K562 (cell line): Measurements from ENCODE around the gene SV2C. TPM values are rescaled to one million over a fixed set of nuclear protein-coding genes. Genes with fewer than 3 reads are reported as not detected.

ENCODE experiments used
- ATAC-seq: fragments of 200-7000 bp; cut with Tn5 transposase; 3 replicates; pipeline ENCODE4 v1.9.1; 2020; ENCODE audit warnings: moderate library complexity
- BruUV-seq: library from RNA; stranded (reverse); fragments of 400-500 nt; replicated peaks from 2 replicates; lab custom pipeline; 2021; lab: Mats Ljungman, UMichigan
- CTCF ChIA-PET: fragments of 300-600 bp; formaldehyde crosslinking; extraction: SDS; loops from one replicate; lab custom pipeline; 2021; ENCODE audit warnings: low intra/inter-chr PET ratio; lab: Yijun Ruan, JAX
- POLR2A ChIA-PET: fragments of 300-600, 350-650 bp; sonication (Branson Sonifier 250); formaldehyde crosslinking; extraction: SDS; loops from one replicate; lab custom pipeline; 2021; ENCODE audit warnings: antibody characterized with exemption, inconsistent platforms; lab: Yijun Ruan, JAX
- DNase-seq, 4 experiments: peaks; one replicate each; pipeline versions ENCODE4 v3.0.0 to v3.0.0-alpha.2; 2011 to 2018; ENCODE audit warnings: low spot score in 3 of 4, mixed read lengths in 3 of 4; ENCODE audit errors: extremely low read depth in 1 of 4
- FAIRE-seq: peaks from 2 replicates; lab custom pipeline; 2011; peaks lifted over from hg19 to GRCh38; lab: Jason Lieb, UNC
- H2AFZ ChIP-seq: 2 replicates; pipeline ENCODE4 v1.6.0; 2011; ENCODE audit warnings: low read depth, low read length, control low read depth, inconsistent platforms
- H3K27ac ChIP-seq: fragments of 200-600 bp; 3 replicates; pipeline ENCODE4 v1.8.0; 2011; ENCODE audit warnings: low read depth, mild to moderate bottlenecking, control low read depth, inconsistent platforms, low read length, moderate library complexity, mixed read lengths; ENCODE audit errors: extremely low read depth
- H3K27me3 ChIP-seq, 2 experiments: fragments of 300-600 bp in 1 of 2; 2 replicates in 1 of 2; 3 replicates in 1 of 2; pipeline versions ENCODE4 v1.6.0 to v1.8.0; 2011; ENCODE audit warnings: inconsistent platforms in 2 of 2, low read length in 2 of 2, mild to moderate bottlenecking in 1 of 2, mixed read lengths in 1 of 2, moderate library complexity in 1 of 2; ENCODE audit not compliant: control insufficient read depth in 2 of 2, insufficient read depth in 2 of 2
- H3K36me3 ChIP-seq: fragments of 300-600 bp; 3 replicates; pipeline ENCODE4 v1.8.0; 2011; ENCODE audit warnings: mild to moderate bottlenecking, low read length, inconsistent platforms; ENCODE audit not compliant: control insufficient read depth, insufficient read depth
- H3K4me1 ChIP-seq, 2 experiments: fragments of 200-600 bp in 1 of 2; replicated peaks in 1 of 2; 2 replicates in 1 of 2; 3 replicates in 1 of 2; pipeline versions ENCODE4 v1.5.1 to v1.8.0; 2011; ENCODE audit warnings: inconsistent platforms in 2 of 2, low read length in 2 of 2, mild to moderate bottlenecking in 1 of 2, mixed read lengths in 1 of 2, moderate library complexity in 1 of 2; ENCODE audit not compliant: control insufficient read depth in 2 of 2, insufficient read depth in 2 of 2
- H3K4me2 ChIP-seq: 2 replicates; pipeline ENCODE4 v1.6.1; 2011; ENCODE audit warnings: low read length, control low read depth, inconsistent platforms, mixed read lengths; ENCODE audit not compliant: insufficient read depth
- H3K4me3 ChIP-seq: fragments of 200-600 bp; sonication (generic), shearing (Covaris generic); 2 replicates; pipeline ENCODE4 v1.5.1; 2016; ENCODE audit warnings: control low read depth, inconsistent platforms
- H3K79me2 ChIP-seq: fragments of 200-600 bp; 3 replicates; pipeline ENCODE4 v1.8.0; 2011; ENCODE audit warnings: low read length, inconsistent platforms; ENCODE audit not compliant: control insufficient read depth, insufficient read depth
- H3K9ac ChIP-seq, 2 experiments: 2 replicates each; pipeline versions ENCODE4 v1.6.0 to v1.6.1; 2011; ENCODE audit warnings: low read depth in 2 of 2, low read length in 2 of 2, control low read depth in 1 of 2, inconsistent platforms in 1 of 2, mild to moderate bottlenecking in 1 of 2, mixed read lengths in 1 of 2; ENCODE audit not compliant: insufficient read depth in 1 of 2
- H3K9me1 ChIP-seq: one replicate; pipeline ENCODE4 v1.6.0; 2011; ENCODE audit warnings: inconsistent platforms, mild to moderate bottlenecking, low read length, moderate library complexity; ENCODE audit not compliant: control insufficient read depth, insufficient read depth
- H3K9me3 ChIP-seq: replicated peaks from 2 replicates; pipeline ENCODE4 v1.5.1; 2011; ENCODE audit warnings: low read depth, low read length, inconsistent platforms; ENCODE audit not compliant: control insufficient read depth, insufficient read depth
- H4K20me1 ChIP-seq: replicated peaks from 2 replicates; pipeline ENCODE4 v1.6.1; 2011; ENCODE audit warnings: low read length, inconsistent platforms, mixed read lengths; ENCODE audit not compliant: control insufficient read depth, insufficient read depth
- HINFP ChIP-seq: fragments of 450-650 bp; conservative IDR thresholded peaks from 2 replicates; pipeline ENCODE4 v1.6.1; 2016; ENCODE audit warnings: missing genetic modification characterization, low read depth, mild to moderate bottlenecking, control low read depth, missing compliant biosample characterization
- SAP30 ChIP-seq: fragments of 200-600 bp; sonication (generic); IDR thresholded peaks from 2 replicates; pipeline ENCODE4 v1.6.1; 2012; ENCODE audit warnings: borderline replicate concordance, low read depth, mild to moderate bottlenecking, moderate library complexity, low read length, control low read depth, inconsistent platforms; ENCODE audit not compliant: insufficient read depth, poor library complexity, severe bottlenecking
- SFPQ ChIP-seq: fragments of 200-400 bp; formaldehyde crosslinking; IDR thresholded peaks from 2 replicates; pipeline ENCODE4 v1.6.1; 2017; ENCODE audit warnings: mild to moderate bottlenecking, low read depth, low read length, moderate library complexity
- STAT6 ChIP-seq: sonication (generic); formaldehyde crosslinking; IDR thresholded peaks from 2 replicates; pipeline ENCODE4 v1.8.1; 2023; ENCODE audit warnings: mild to moderate bottlenecking, missing genetic modification reagents
- TARDBP ChIP-seq: fragments of 450-650 bp; IDR thresholded peaks from 2 replicates; pipeline ENCODE4 v1.6.1; 2016
- TEAD2 ChIP-seq: fragments of 450-650 bp; IDR thresholded peaks from 2 replicates; pipeline ENCODE4 v1.6.1; 2016; ENCODE audit warnings: missing genetic modification characterization, control low read depth, missing compliant biosample characterization
- ZNF140 ChIP-seq: fragments of 250-450 bp; sonication (Bioruptor Pico); IDR thresholded peaks from 2 replicates; pipeline ENCODE4 v1.8.0; 2021; ENCODE audit warnings: moderate library complexity, mild to moderate bottlenecking, inconsistent platforms
- WGBS: fragments of 100-300 bp; shearing (Covaris generic); methylation state at CpG from one replicate; pipeline ENCODE4 v1.1.6; 2016; ENCODE audit warnings: low coverage, mixed read lengths; ENCODE audit not compliant: insufficient coverage; ENCODE audit errors: missing lambda C conversion rate; 5-methylcytosine and 5-hydroxymethylcytosine counted together
- in situ Hi-C: fragments of 300-500 bp; cut with MboI; formaldehyde crosslinking; loops from 4 replicates; pipeline ENCODE4 v1.15.0; 2018; ENCODE audit warnings: inconsistent platforms, mixed read lengths
- intact Hi-C: fragments of 100-400 bp; cut with micrococcal nuclease; formaldehyde crosslinking; loops from 2 replicates; pipeline ENCODE4 v1.14.2; 2022
- polyA plus RNA-seq, 8 experiments: library from polyadenylated mRNA; depleted of rRNA in 4 of 8; stranded (reverse) in 5 of 8; unstranded in 3 of 8; fragments of >200 nt; fragmentation: Nextera tagmentation in 2 of 8; fragmentation: Illumina TruSeq in 1 of 8; extraction: Ambion mirVana in 2 of 8; extraction: Trizol in 1 of 8; gene quantifications; 2 replicates each; pipeline versions ENCODE4 v1.2.1 to v1.2.3, GENCODE V29; 2011 to 2014; ENCODE audit warnings: inconsistent platforms in 1 of 8, missing spikeins in 1 of 8
- total RNA-seq, 7 experiments: library from RNA; depleted of rRNA in 6 of 7; stranded (reverse); fragments of >200 nt in 6 of 7; fragmentation: Illumina TruSeq in 2 of 7; extraction: Trizol in 2 of 7; gene quantifications; 2 replicates each; pipeline versions ENCODE4 v1.2.1 to v1.2.3, GENCODE V29; 2011 to 2021; ENCODE audit warnings: low replicate concordance in 1 of 7

Gene SV2C
- total and polyA plus RNA-seq, 9 of the 15 experiments (the other 6 are each of a cell fraction or from before 2014, with no cell fraction given), result 0.05 TPM; not detected in 8

- WGBS, result 0% methylated on average over 3 of the region's 3 CpGs
- in situ Hi-C loops, result no loop called here
- POLR2A ChIA-PET, result interaction anchor here (1.1 kb wide), 1 partner anchor 11 kb away, joined by 3 read pairs; no protein-coding TSS in a partner anchor
Observed at GRCh38 chr5:76125888-76126287, 42.7 kb downstream of the SV2C start.

More at GRCh38 chr5:76125888-76126287, 42.7 kb downstream of the SV2C start:
- ATAC-seq, result no peak
- no peak overlapping the region for H3K4me3 ChIP-seq
- no peak overlapping the region for H2AFZ ChIP-seq
- no peaks in the 10 kb centered on the region for H3K9me3 ChIP-seq
- TF ChIP-seq SAP30 (no peak), TARDBP (no peak), TEAD2 (no peak), ZNF140 (no peak), SFPQ (no peak), HINFP (tag) (no peak), STAT6 (CRISPR knock-in tag) (no peak)
- H3K27me3 ChIP-seq, result peaks cover 5% of the 10 kb centered on the region in 2 experiments; a peak in 3 of 5 replicates
- no TSS peak for BruUV-seq
- intact Hi-C loops, result no loop called here
- no peaks in the 10 kb centered on the region for H4K20me1 ChIP-seq
- CTCF ChIA-PET, result no interaction called here
- no peaks in the 10 kb centered on the region for H3K79me2 ChIP-seq
- H3K36me3 ChIP-seq, result no peaks in the 10 kb centered on the region
- FAIRE-seq, result no peak
- H3K4me1 ChIP-seq, result no peaks in the 10 kb centered on the region
- DNase-seq, result no peak
- no peak overlapping the region for H3K27ac ChIP-seq
- H3K9me1 ChIP-seq, result no peaks in the 10 kb centered on the region
- no peak overlapping the region for H3K4me2 ChIP-seq
- H3K9ac ChIP-seq, result no peak overlapping the region
